NCI-H526 (cell line): ENCODE data around the gene ARPC2.

Experiments
- DNase-seq, 2 experiments: peaks; one replicate each; lab custom pipeline; 2025; lab: John Stamatoyannopoulos, UW

ARPC2 gene

DNA sequence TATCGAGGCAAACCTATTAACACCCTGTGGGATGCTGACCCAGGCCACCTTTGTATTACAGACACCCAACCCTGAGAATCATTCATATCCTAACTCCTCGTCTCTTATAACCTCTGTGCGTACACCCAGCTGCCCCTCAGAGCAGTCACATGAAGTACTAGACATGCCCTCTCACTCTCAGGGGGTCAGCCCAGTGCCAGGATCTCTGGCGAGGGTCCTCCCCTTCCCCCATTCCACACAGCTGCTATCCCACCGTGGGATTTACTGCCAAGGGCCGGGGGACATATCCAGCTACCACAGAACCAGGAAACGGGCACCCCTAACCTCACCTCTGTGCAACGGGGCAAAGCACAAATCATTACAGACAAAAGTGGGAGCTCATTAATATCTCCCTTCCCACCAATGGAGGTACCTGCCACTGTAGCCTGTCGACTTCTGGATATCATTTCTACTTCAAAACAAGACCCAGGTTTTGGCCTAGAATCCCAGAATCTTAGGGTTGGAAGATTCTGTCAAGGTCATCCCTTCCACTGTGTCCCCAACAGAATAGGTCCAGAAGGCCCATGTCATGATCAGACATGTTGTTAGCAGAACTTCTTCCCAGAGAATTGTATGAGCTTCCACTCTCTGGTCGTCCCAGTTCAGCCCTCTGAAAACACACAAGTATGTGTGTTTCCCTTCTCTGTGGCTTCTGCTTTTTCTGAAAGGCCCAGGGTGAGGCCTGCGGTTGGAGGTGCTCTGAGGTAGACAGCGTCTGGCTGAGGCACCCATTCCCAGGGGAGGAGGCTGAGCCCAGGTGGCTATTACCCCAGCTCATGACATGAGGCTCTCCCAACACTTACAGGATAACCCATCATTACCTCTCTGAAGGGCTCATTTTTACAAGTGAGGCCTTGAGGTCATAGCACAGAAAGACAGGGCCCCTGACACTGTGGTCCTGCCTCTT is 73.6 kb downstream of the ARPC2 start:
- peak in 1 of 2 experiments; percentile 76 for DNase-seq

DNA sequence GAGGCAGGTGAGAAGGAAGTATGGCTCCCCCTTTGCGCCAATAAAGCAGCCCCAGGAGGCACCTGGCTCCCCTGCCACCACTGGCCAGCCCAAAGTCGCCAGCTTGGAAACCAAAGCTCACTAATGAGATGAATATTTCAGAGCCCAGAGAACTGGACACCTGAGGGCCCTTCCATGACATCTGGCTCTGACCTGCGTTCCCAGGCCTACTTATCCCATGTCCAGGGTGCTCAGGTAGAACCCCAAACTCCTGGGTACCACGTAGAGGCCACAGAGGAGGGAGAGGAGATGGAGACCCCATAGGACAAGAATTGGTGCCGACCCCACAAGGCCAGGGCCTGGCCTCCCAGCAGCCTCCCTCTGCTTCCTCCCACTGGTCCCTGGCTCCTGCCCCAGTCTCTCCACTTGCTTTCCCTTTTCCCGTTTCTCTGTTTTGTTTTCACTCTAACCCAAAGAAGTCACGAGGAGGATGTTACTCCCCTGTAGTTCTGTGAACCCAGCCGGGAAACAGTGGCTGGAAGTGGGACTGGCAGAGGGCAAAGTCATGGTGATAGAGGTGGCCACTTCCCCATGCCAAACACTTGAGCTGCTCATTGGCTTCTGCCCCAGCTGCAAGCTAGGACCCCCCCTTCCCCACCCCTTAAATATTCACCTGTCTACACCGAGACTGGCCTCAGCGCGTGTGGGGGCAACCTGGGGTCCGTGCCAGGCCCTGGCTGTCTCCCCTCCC is 74.5 kb downstream of the ARPC2 start:
- no peak for DNase-seq

DNA sequence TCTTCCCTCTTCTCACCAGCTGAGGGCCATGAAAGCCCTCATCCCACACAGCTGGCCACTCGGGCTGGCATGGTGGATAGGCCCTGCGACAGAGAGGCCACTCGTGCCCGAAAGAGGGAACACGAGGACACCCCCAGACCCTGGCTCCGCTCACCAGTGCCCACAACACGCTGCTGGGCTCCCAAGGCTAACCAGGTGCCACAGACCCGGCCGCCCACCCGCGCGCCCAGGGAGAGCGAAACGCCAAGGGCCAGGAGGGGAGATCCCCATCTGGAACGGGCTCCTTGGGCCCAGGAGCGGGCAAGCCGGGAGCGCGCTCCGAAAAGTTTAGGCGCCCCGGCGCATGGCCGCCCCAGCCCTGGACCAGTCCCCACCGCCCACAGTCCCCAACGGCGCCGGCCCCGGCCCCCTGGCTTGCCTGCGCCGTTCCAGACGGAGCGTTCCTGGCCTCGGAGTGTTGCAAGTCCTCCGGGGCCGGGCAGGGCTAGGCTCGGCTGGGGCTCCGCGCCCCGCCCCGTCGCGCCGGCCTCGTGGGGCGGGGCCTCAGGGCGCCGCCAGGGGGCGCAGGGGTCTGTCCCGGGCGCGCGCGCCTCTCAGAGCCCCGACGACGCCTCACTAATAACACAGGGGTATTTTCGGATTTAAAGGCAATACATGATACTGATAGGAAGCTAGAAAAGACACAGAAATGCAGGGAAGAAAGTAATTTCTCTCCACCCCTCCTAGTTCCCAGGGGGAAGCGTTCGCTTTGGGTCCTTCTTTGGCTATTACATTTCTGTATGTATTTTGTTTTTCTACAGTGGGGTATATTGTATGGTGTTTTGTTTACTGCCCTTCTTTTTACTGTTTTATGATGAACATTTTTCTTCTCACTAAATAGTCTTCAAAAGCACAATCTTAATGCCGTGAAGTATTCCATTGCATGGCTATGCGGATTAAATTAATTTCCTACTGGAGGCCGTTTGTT is 75.3 kb downstream of the ARPC2 start, which contains the start of gene TMBIM1:
Gene TMBIM1 (minus strand): TSS at position 456 of the 967 bp plus-strand sequence. CDS start 10,362 bp downstream, outside the sequence.
- peak in 1 of 2 experiments; percentile 71 for DNase-seq

DNA sequence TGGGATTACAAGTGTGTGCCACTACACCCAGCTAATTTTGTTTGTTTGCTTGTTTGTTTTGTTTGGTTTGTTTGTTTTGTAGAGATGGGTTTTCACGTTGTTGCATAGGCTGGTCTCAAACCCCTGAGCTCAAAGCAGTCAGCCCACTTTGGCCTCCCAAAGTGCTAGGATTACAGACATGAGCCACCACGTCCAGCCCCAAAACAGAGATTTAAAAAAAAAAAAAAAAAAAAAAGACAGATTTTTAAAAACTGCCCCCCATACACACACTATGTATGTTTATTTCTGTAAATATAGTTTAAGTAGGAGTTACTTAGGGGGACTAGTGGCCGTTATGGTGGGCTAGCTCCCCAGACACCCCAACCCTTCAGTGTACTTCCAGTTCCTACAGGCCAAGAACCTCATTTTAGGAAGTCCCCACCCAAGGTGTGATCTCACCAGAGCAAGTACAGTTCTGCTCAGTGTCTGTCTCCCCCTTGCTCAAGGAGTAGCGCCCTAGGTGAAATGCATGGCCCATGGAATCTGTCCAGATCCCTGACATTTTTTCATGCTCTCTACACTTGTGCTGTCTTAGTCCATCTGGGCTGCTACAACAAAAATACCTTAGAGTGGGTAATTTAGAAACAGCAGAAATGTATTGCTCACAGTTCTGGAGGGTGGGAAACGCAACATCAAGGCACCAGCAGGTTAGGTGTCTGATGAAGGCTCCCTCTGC is 76.9 kb downstream of the ARPC2 start:
- no peak for DNase-seq

DNA sequence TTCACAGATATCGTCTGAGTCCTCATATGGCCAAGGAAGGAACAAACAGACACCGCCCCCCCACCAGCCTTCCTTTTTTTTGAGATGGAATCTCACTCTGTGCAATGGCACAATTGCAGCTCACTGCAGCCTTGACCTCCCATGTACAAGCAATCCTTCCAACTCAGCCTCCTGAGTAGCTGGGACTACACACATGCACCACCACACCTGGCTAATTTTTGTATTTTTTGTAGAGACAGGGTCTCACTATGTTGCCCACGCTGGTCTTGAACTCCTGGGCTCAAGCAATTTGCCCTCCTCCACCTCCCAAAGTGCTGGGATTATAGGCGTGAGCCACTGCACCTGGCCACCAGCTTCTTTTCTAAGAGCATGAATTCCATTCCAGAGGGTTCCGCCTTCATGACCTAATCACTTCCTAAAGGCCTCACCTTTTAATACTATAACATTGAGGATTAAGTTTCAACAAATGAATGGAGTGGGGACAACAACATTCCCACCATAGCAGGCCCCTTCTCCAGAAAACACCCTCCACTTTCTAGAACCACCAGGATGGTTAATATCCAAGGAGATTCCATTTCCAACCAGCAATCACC is 77.5 kb downstream of the ARPC2 start:
- no peak for DNase-seq

DNA sequence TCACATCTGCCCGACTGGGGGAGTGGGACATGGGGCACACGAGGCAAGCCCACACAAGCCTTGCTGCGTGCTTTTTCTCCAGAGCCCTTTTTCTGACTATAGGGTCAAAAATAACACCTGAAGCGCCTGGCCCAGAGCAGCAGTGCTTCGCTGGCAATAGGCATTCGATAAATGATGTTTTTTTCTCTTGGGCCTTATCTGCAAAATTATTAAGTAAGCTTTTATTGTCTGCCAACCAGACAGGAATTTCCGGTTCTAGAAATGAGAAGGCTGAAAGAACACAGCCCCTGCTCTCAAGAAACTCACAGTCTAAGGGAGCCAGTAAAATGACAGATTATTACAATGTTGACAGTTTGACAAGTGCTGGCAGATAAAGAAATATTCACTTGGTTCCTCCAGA is 78.0 kb downstream of the ARPC2 start:
- peak; percentile 27 to 36 for DNase-seq

DNA sequence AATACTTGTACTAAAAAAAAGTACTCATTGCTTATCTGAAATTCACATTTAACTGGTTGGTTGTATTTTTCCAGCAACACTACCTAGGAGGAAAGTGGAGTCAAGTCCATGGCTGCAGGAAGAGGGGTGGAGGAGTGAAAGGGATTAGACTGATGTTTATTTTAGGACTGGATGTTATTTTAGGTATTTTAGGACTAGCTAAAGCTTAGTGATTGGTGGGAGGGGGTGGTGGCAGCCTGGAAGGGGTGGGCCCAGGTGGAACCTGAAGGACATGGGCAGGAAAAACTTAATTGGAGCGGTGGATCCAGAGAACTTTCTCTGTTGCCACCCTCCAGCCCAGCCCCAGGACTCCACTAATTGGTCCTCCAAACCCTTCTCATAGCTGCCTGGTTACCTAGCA is 79.2 kb downstream of the ARPC2 start:
- DNase-seq, result no peak

DNA sequence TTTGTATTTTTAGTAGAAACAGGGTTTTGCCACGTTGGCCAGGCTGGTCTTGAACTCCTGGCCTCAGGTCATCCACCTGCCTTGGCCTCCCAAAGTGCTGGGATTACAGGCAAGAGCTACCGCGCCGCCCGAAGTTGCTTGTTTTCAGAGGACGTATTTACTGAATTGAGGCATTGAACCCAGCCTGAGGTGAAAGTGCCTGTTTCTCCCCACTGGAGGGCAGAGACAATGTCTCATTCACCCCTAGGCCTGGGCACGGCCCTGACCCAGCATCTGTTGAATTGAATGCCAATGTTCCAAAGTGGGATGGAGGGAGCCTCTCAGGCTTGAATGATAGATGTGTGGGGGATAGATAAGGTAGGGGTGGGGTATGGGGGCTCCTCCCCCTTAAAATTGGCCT is 79.9 kb downstream of the ARPC2 start:
- DNase-seq, result no peak

DNA sequence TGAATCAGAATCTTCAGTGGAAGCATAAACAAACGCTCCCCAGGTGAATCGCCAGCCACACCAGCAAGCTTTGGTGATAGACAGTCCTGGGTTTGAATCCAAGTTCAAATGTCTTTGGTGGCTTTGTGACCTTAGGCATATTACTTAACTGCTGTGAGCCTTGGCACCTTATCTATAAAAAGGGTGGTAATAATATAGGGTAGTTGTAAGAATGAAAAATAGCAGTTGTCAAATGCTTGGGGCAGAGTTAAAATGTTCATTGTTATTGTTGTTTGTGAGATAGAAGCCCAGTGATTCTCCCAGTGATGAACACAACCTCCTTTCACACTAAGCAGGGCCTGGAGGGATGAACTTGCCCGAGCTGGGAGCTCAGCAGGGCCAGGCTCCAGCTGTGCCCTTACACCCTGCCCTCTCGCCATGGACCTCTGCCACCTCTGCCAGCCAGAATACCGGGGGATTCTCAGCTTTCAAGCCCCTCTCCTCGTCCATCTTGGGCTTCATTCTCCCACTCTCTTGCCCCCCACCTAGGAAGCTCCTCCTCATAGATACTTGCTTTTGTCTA is 81.4 kb downstream of the ARPC2 start:
- no peak for DNase-seq

DNA sequence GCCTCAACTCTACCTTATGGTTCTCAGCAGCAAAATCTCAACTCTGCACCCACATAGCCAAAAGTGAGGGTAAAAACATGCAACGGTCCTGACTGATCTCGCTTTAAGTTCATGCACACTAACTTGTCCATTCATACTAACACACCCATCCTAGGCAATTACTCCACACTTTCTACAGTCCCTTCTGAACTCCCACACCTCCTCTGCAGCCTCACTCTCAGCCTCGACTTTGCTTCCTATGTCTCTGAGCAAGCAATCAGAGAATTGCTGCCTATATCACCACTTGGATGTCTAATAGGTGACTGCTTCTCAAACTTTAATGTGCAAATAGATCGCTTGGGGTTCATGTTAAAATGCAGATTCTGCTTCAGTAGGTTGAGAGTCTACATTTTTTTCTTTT is 83.2 kb downstream of the ARPC2 start:
- DNase-seq, result no peak

DNA sequence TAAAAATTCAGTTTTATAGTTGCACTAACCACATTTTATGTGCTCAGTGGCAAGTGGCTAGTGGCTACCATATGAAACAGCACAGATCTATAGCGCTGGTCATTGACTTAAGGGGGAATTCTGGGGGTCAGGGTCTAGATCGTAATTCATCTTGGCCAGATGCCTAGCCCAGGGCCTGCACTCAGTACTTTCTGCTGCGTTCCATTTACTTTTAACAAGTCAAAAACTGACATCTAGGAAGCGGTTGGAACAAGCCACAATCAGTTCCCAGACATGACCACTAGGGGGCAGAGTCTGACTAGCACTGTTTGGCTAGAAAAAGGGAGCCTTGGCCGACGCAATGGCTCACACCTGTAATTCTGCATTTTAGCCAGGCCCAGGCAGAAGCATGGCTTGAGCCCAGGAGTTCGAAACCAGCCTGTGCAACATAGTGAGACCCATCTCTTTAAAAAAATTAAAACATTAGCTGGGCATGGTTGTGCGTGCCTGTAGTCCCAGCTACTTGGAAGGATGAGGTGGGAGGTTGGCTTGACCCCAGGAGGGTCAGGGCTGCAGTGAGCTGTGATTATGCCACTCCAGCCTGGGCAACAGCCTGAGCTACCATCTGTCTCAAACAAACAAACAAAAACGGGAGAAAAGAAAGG is 84.3 kb downstream of the ARPC2 start:
- peak; percentile 56 to 90 for DNase-seq
